ENCODE data around the gene MAP2K3.

GRCh38 chr17:21263376-21263775 lies 21.1 kb upstream of the MAP2K3 start:
- TF ChIP-seq POLR2AphosphoS5 (IDR thresholded peaks at IDR 0.05; ENCODE audit: low read length) (no peak), EZH2 (IDR thresholded peaks at IDR 0.05; ENCODE audit: borderline replicate concordance, control insufficient read depth, low read depth, low read length) (no peak), TAF1 (IDR thresholded peaks at IDR 0.05; ENCODE audit: borderline replicate concordance, low read depth, low read length) (no peak)
- TF ChIP-seq, protein P1, sequence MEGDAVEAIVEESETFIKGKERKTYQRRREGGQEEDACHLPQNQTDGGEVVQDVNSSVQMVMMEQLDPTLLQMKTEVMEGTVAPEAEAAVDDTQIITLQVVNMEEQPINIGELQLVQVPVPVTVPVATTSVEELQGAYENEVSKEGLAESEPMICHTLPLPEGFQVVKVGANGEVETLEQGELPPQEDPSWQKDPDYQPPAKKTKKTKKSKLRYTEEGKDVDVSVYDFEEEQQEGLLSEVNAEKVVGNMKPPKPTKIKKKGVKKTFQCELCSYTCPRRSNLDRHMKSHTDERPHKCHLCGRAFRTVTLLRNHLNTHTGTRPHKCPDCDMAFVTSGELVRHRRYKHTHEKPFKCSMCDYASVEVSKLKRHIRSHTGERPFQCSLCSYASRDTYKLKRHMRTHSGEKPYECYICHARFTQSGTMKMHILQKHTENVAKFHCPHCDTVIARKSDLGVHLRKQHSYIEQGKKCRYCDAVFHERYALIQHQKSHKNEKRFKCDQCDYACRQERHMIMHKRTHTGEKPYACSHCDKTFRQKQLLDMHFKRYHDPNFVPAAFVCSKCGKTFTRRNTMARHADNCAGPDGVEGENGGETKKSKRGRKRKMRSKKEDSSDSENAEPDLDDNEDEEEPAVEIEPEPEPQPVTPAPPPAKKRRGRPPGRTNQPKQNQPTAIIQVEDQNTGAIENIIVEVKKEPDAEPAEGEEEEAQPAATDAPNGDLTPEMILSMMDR (IDR thresholded peaks at IDR 0.05 in 2 of 3, conservative IDR thresholded peaks at IDR 0.05 in 1 of 3; ENCODE audit: control insufficient read depth in 2 of 3, extremely low read depth in 1 of 3, insufficient read depth in 1 of 3, low read depth in 3 of 3, low read length in 3 of 3) = no peak
